ENCODE measurements around the gene SFRP5.

The SFRP5 gene, protein sequence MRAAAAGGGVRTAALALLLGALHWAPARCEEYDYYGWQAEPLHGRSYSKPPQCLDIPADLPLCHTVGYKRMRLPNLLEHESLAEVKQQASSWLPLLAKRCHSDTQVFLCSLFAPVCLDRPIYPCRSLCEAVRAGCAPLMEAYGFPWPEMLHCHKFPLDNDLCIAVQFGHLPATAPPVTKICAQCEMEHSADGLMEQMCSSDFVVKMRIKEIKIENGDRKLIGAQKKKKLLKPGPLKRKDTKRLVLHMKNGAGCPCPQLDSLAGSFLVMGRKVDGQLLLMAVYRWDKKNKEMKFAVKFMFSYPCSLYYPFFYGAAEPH

GRCh38 chr10:97771913-97772823, at the start of gene SFRP5:
Gene SFRP5, minus strand, starts transcription at chr10:97771999. Its CDS starts 166 bp downstream, at chr10:97771833.
- no peaks in the 10 kb centered on the region for H3K36me3 ChIP-seq (ENCODE audit: insufficient read depth, low read length)
- no peak within 1 kb of the TSS for H2AFZ ChIP-seq (ENCODE audit: low read length)
- H3K4me2 ChIP-seq (ENCODE audit: low read length), result no peak within 1 kb of the TSS
- no peaks in the 10 kb centered on the region for H3K9me3 ChIP-seq (ENCODE audit: low read length)
- no peaks in the 10 kb centered on the region for H3K27me3 ChIP-seq (ENCODE audit: insufficient read depth, low read length)
- no peaks in the 10 kb centered on the region for H3K79me2 ChIP-seq (ENCODE audit: insufficient read depth, low read length)
- no peaks in the 10 kb centered on the region for H3K4me1 ChIP-seq (ENCODE audit: insufficient read depth, low read length, severe bottlenecking)
- no peak within 1 kb of the TSS for H3K4me3 ChIP-seq (ENCODE audit: low read depth, low read length, poor library complexity, severe bottlenecking)
- no peak within 1 kb of the TSS for H3K27ac ChIP-seq (ENCODE audit: low read depth, low read length, poor library complexity, severe bottlenecking)
- no peaks in the 10 kb centered on the region for H3K9me2 ChIP-seq (ENCODE audit: low read depth, low read length)
- no peak for TF ChIP-seq EZH2 (IDR thresholded peaks at IDR 0.05; ENCODE audit: borderline replicate concordance, low read length)
- TF ChIP-seq, protein P1, sequence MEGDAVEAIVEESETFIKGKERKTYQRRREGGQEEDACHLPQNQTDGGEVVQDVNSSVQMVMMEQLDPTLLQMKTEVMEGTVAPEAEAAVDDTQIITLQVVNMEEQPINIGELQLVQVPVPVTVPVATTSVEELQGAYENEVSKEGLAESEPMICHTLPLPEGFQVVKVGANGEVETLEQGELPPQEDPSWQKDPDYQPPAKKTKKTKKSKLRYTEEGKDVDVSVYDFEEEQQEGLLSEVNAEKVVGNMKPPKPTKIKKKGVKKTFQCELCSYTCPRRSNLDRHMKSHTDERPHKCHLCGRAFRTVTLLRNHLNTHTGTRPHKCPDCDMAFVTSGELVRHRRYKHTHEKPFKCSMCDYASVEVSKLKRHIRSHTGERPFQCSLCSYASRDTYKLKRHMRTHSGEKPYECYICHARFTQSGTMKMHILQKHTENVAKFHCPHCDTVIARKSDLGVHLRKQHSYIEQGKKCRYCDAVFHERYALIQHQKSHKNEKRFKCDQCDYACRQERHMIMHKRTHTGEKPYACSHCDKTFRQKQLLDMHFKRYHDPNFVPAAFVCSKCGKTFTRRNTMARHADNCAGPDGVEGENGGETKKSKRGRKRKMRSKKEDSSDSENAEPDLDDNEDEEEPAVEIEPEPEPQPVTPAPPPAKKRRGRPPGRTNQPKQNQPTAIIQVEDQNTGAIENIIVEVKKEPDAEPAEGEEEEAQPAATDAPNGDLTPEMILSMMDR (IDR thresholded peaks at IDR 0.05; ENCODE audit: low read length), result no peak
- no peaks in the 10 kb centered on the region for H3F3A ChIP-seq (ENCODE audit: insufficient read depth, low read length)
- H3K9ac ChIP-seq (ENCODE audit: low read length), result no peak within 1 kb of the TSS
- H4K20me1 ChIP-seq (ENCODE audit: insufficient read depth, low read length), result no peaks in the 10 kb centered on the region

GRCh38 chr10:97820096-97820704, 48.4 kb upstream of the SFRP5 start:
- TF ChIP-seq EZH2 (IDR thresholded peaks at IDR 0.05; ENCODE audit: borderline replicate concordance, low read length), result no peak
- TF ChIP-seq, protein P1 (IDR thresholded peaks at IDR 0.05; ENCODE audit: low read length), result no peak
- no peaks in the 10 kb centered on the region for H3K4me1 ChIP-seq (ENCODE audit: insufficient read depth, low read length, severe bottlenecking)
- no peaks in the 10 kb centered on the region for H3K27me3 ChIP-seq (ENCODE audit: insufficient read depth, low read length)
- no peak overlapping the region for H3K9ac ChIP-seq (ENCODE audit: low read length)
- no peak overlapping the region for H3K27ac ChIP-seq (ENCODE audit: low read depth, low read length, poor library complexity, severe bottlenecking)
- H3K36me3 ChIP-seq (ENCODE audit: insufficient read depth, low read length), result no peaks in the 10 kb centered on the region
- H4K20me1 ChIP-seq (ENCODE audit: insufficient read depth, low read length), result no peaks in the 10 kb centered on the region
- H3K4me2 ChIP-seq (ENCODE audit: low read length), result no peak overlapping the region
- no peak overlapping the region for H3K4me3 ChIP-seq (ENCODE audit: low read depth, low read length, poor library complexity, severe bottlenecking)
- H3F3A ChIP-seq (ENCODE audit: insufficient read depth, low read length), result no peaks in the 10 kb centered on the region
- H3K9me3 ChIP-seq (ENCODE audit: low read length), result no peaks in the 10 kb centered on the region
- H2AFZ ChIP-seq (ENCODE audit: low read length), result no peak overlapping the region
- no peaks in the 10 kb centered on the region for H3K79me2 ChIP-seq (ENCODE audit: insufficient read depth, low read length)
- no peaks in the 10 kb centered on the region for H3K9me2 ChIP-seq (ENCODE audit: low read depth, low read length)

DNA sequence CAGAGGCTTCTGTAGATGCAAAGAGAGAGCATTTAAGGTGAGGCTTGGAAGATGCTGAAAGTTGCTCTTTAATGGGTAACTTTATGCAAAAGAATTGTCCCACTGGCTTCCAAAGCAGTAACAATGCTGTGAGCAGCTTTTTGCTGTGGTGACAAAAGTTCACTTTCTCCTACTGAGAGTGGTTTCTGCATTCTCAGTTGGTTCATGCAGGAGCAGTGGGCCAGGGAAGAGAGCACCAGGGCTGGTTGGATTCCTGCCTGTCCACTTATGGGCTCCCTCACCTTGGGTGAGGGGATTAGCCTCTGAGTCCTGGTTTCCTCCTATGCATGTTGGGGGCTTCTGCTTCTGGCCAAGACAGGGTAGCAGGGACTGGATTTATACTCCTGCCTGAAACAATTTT, 46.8 kb upstream of the SFRP5 start:
- TF ChIP-seq, protein P1 (IDR thresholded peaks at IDR 0.05; ENCODE audit: low read length), result no peak
- TF ChIP-seq EZH2 (IDR thresholded peaks at IDR 0.05; ENCODE audit: borderline replicate concordance, low read length), result no peak
- Histone ChIP-seq H3K36me3 (ENCODE audit: insufficient read depth, low read length) (no peaks in the 10 kb centered on the region), H4K20me1 (ENCODE audit: insufficient read depth, low read length) (no peaks in the 10 kb centered on the region), H2AFZ (ENCODE audit: low read length) (no peak overlapping the region), H3K9ac (ENCODE audit: low read length) (no peak overlapping the region), H3K4me2 (ENCODE audit: low read length) (no peak overlapping the region), H3K9me3 (ENCODE audit: low read length) (no peaks in the 10 kb centered on the region), H3F3A (ENCODE audit: insufficient read depth, low read length) (no peaks in the 10 kb centered on the region), H3K9me2 (ENCODE audit: low read depth, low read length) (no peaks in the 10 kb centered on the region), H3K79me2 (ENCODE audit: insufficient read depth, low read length) (no peaks in the 10 kb centered on the region), H3K27ac (ENCODE audit: low read depth, low read length, poor library complexity, severe bottlenecking) (no peak overlapping the region), H3K4me3 (ENCODE audit: low read depth, low read length, poor library complexity, severe bottlenecking) (no peak overlapping the region), H3K27me3 (ENCODE audit: insufficient read depth, low read length) (no peaks in the 10 kb centered on the region), H3K4me1 (ENCODE audit: insufficient read depth, low read length, severe bottlenecking) (no peaks in the 10 kb centered on the region)
